B cell (primary cell): Measurements from ENCODE around the gene SLC1A5. TPM values are rescaled to one million over a fixed set of nuclear protein-coding genes. Genes with fewer than 3 reads are reported as not detected.

Source experiments
- ATAC-seq: fragments of 200-7000 bp; cut with Tn5 transposase; one replicate; pipeline ENCODE4 v1.10.0; 2021; ENCODE audit warnings: low read depth, mild to moderate bottlenecking, moderate number of reproducible peaks, moderate library complexity
- CTCF ChIA-PET: fragments of 350-600 bp; sonication (Branson Sonifier 250); formaldehyde crosslinking; loops from one replicate; lab custom pipeline; 2021; ENCODE audit warnings: antibody characterized with exemption, inconsistent platforms; lab: Charles Lee
- POLR2A ChIA-PET: fragments of 350-600 bp; sonication (Branson Sonifier 250); formaldehyde crosslinking; loops from one replicate; lab custom pipeline; 2021; ENCODE audit warnings: antibody characterized with exemption; lab: Charles Lee
- DNase-seq: peaks from one replicate; pipeline ENCODE4 v3.0.0; 2013
- H2AFZ ChIP-seq: 2 replicates; pipeline ENCODE4 v1.6.1; 2012; ENCODE audit warnings: mild to moderate bottlenecking, low read depth, low read length; ENCODE audit not compliant: insufficient read depth, poor library complexity, severe bottlenecking
- H3K27ac ChIP-seq, 2 donors: 1 replicate in 1 of 2; 2 replicates in 1 of 2; pipeline ENCODE4 v1.5.1; 2012 to 2013; ENCODE audit warnings: low read length in 2 of 2, mild to moderate bottlenecking in 2 of 2, moderate library complexity in 1 of 2
- H3K27me3 ChIP-seq, 4 experiments: fragments of 200-600 bp in 1 of 4; sonication (generic) in 1 of 4; replicated peaks in 1 of 4; 1 replicate in 2 of 4; 2 replicates in 2 of 4; pipeline versions ENCODE4 v1.6.1 to v1.7.0; 2013 to 2016; ENCODE audit warnings: low read length in 3 of 4, mild to moderate bottlenecking in 2 of 4, mixed read lengths in 1 of 4, moderate library complexity in 1 of 4; ENCODE audit not compliant: insufficient read depth in 4 of 4, control insufficient read depth in 3 of 4; ENCODE audit errors: control extremely low read depth in 1 of 4
- H3K36me3 ChIP-seq, 2 experiments: replicated peaks in 1 of 2; 1 replicate in 1 of 2; 2 replicates in 1 of 2; pipeline versions ENCODE4 v1.6.1 to v1.7.1; 2013; ENCODE audit warnings: low read length in 1 of 2; ENCODE audit not compliant: insufficient read depth in 2 of 2, control insufficient read depth in 1 of 2; ENCODE audit errors: control extremely low read depth in 1 of 2, extremely low read depth in 1 of 2
- H3K4me1 ChIP-seq, 2 donors: fragments of 200-600 bp in 1 of 2; sonication (generic) in 1 of 2; 1 replicate in 1 of 2; 2 replicates in 1 of 2; pipeline versions ENCODE4 v1.5.1 to v1.6.1; 2013 to 2017; ENCODE audit warnings: low read length in 2 of 2; ENCODE audit not compliant: control insufficient read depth in 2 of 2, insufficient read depth in 2 of 2
- H3K4me2 ChIP-seq: replicated peaks from 2 replicates; pipeline ENCODE3; 2012; ENCODE audit warnings: mild to moderate bottlenecking, low read depth, low read length; ENCODE audit not compliant: poor library complexity, severe bottlenecking
- H3K4me3 ChIP-seq, 5 experiments: fragments of 200-600 bp in 1 of 5; sonication (generic) in 1 of 5; 1 replicate in 3 of 5; 2 replicates in 2 of 5; pipeline versions ENCODE4 v1.5.1 to v1.7.0; 2011 to 2016; ENCODE audit warnings: low read length in 4 of 5, mild to moderate bottlenecking in 4 of 5, low read depth in 2 of 5, control low read depth in 1 of 5, moderate library complexity in 1 of 5; ENCODE audit not compliant: insufficient read depth in 1 of 5; ENCODE audit errors: control extremely low read depth in 1 of 5, extremely low read depth in 1 of 5
- H3K79me2 ChIP-seq: fragments of 200-600 bp; sonication (generic); one replicate; pipeline ENCODE4 v1.6.0; 2016; ENCODE audit warnings: low read length; ENCODE audit not compliant: control insufficient read depth, insufficient read depth
- H3K9ac ChIP-seq: fragments of 200-600 bp; sonication (generic); 2 replicates; pipeline ENCODE4 v1.6.1; 2017; ENCODE audit warnings: mild to moderate bottlenecking, low read length, moderate library complexity
- H3K9me3 ChIP-seq, 3 donors: one replicate each; pipeline versions ENCODE4 v1.6.1 to v1.7.1; 2013; ENCODE audit warnings: low read length in 2 of 3; ENCODE audit not compliant: control insufficient read depth in 2 of 3, insufficient read depth in 1 of 3; ENCODE audit errors: control extremely low read depth in 1 of 3
- H4K20me1 ChIP-seq: 2 replicates; pipeline ENCODE4 v1.6.0; 2012; ENCODE audit warnings: mild to moderate bottlenecking, low read length; ENCODE audit not compliant: insufficient read depth, control insufficient read depth, poor library complexity, severe bottlenecking
- H3K27ac Mint-ChIP-seq: one replicate; pipeline ENCODE4 v1.8.0; 2021; ENCODE audit warnings: mixed read lengths
- H3K27me3 Mint-ChIP-seq: one replicate; pipeline ENCODE4 v1.8.0; 2021; ENCODE audit warnings: mixed read lengths
- H3K4me1 Mint-ChIP-seq: one replicate; pipeline ENCODE4 v1.8.0; 2021; ENCODE audit warnings: mixed read lengths
- H3K4me3 Mint-ChIP-seq: one replicate; pipeline ENCODE4 v1.8.0; 2021; ENCODE audit warnings: mixed read lengths
- H3K9me3 Mint-ChIP-seq: one replicate; pipeline ENCODE4 v1.8.0; 2022; ENCODE audit warnings: mixed read lengths; ENCODE audit not compliant: insufficient read depth
- CTCF ChIP-seq: fragments of 200-600 bp; IDR thresholded peaks from one replicate; pipeline ENCODE4 v1.8.0; 2022; ENCODE audit warnings: antibody characterized with exemption, mild to moderate bottlenecking
- EZH2 ChIP-seq: IDR thresholded peaks from 2 replicates; pipeline ENCODE4 v1.6.1; 2012; ENCODE audit warnings: borderline replicate concordance, low read depth, mild to moderate bottlenecking, moderate library complexity, low read length; ENCODE audit not compliant: insufficient read depth, poor library complexity, severe bottlenecking
- WGBS: methylation state at CpG from one replicate; pipeline ENCODE4 v1.1.5; 2013; ENCODE audit warnings: missing lambda C conversion rate; ENCODE audit not compliant: insufficient coverage; 5-methylcytosine and 5-hydroxymethylcytosine counted together
- intact Hi-C: fragments of 100-400 bp; cut with micrococcal nuclease; formaldehyde crosslinking; loops from one replicate; pipeline ENCODE4 v1.10.0; 2022
- polyA plus RNA-seq: library from polyadenylated mRNA; depleted of rRNA; stranded (reverse); fragments of >200 nt; gene quantifications from 2 replicates; pipeline ENCODE4 v1.2.3, GENCODE V29; 2012
- total RNA-seq, 2 donors: library from RNA; stranded (reverse); fragments of 120-200 nt in 1 of 2; gene quantifications; 1 replicate in 1 of 2; 2 replicates in 1 of 2; pipeline versions ENCODE4 v1.2.3 to v1.2.4, GENCODE V29; 2013 to 2022

The SLC1A5 gene
- total and polyA plus RNA-seq, 2 donors (not counting 1 experiment from before 2014, with no cell fraction given): 19.0 to 37.3 TPM

- Histone ChIP-seq H2AFZ (no peak overlapping the region), H3K36me3 (no peaks in the 10 kb centered on the region), H3K9ac (no peak overlapping the region), H3K79me2 (no peaks in the 10 kb centered on the region), H3K4me3 (no peak overlapping the region), H3K27me3 (no peaks in the 10 kb centered on the region), H3K9me3 (no peaks in the 10 kb centered on the region), H3K4me2 (no peak overlapping the region), H3K27ac (no peak overlapping the region), H4K20me1 (no peaks in the 10 kb centered on the region), H3K4me1 (peaks cover 2 to 13% of the 10 kb centered on the region in 2 donors)
- no peak for ATAC-seq
- WGBS: 92% methylated on average over 4 of the region's 7 CpGs
- Mint-ChIP-seq H3K27me3 (no peaks in the 10 kb centered on the region), H3K27ac (no peak overlapping the region), H3K4me3 (no peak overlapping the region), H3K4me1 (peaks cover 4% of the 10 kb centered on the region), H3K9me3 (no peaks in the 10 kb centered on the region)
- ChIA-PET CTCF (interaction anchor here (0.6 to 1.5 kb wide), 3 partner anchors 56 to 107 kb away, joined by 3 to 5 read pairs (median 4); no protein-coding TSS in a partner anchor), POLR2A (interaction anchor here (0.6 kb wide), 1 partner anchor 19 kb away, joined by 4 read pairs; no protein-coding TSS in a partner anchor)
- intact Hi-C loops: no loop called here
- TF ChIP-seq EZH2: no peak
- no peak for TF ChIP-seq CTCF
- no peak for DNase-seq
These were observed 25.5 kb upstream of the SLC1A5 start for GRCh38 chr19:46813839-46814358.
